SK-N-SH treated with all-trans-retinoic acid at 6 μM for 48 hours (cell line): ENCODE measurements around the gene RNU5D-1.

Source experiments
- ARNTL ChIP-seq: fragments of 450-650 bp; formaldehyde crosslinking; IDR thresholded peaks from 2 replicates; pipeline ENCODE4 v1.5.0; 2020; ENCODE audit warnings: low read depth, mild to moderate bottlenecking, moderate library complexity, borderline replicate concordance
- CSDC2 ChIP-seq: fragments of 250-450 bp; sonication (Bioruptor Pico); IDR thresholded peaks from 2 replicates; pipeline ENCODE4 v1.5.0; 2020; ENCODE audit warnings: mild to moderate bottlenecking, moderate library complexity
- ESRRG ChIP-seq: fragments of 250-450 bp; sonication (Bioruptor Pico); IDR thresholded peaks from 2 replicates; pipeline ENCODE4 v1.6.1; 2021; ENCODE audit warnings: mild to moderate bottlenecking
- ISL1 ChIP-seq: fragments of 250-450 bp; sonication (Bioruptor Pico); IDR thresholded peaks from 2 replicates; pipeline ENCODE4 v2.1.2; 2022; ENCODE audit warnings: mild to moderate bottlenecking, moderate library complexity
- TCF4 ChIP-seq: fragments of 250-450 bp; sonication (Bioruptor Pico); IDR thresholded peaks from 2 replicates; pipeline ENCODE4 v1.8.0; 2021; ENCODE audit warnings: mild to moderate bottlenecking, moderate library complexity, borderline replicate concordance
- ZC3H10 ChIP-seq: fragments of 250-450 bp; sonication (Bioruptor Pico); IDR thresholded peaks from 2 replicates; pipeline ENCODE4 v1.5.1; 2021; ENCODE audit warnings: mild to moderate bottlenecking, moderate library complexity
- ZFP3 ChIP-seq: fragments of 250-450 bp; sonication (Bioruptor Pico); IDR thresholded peaks from 2 replicates; pipeline ENCODE4 v1.5.0; 2020; ENCODE audit warnings: mild to moderate bottlenecking, moderate library complexity
- ZNF565 ChIP-seq: fragments of 450-650 bp; formaldehyde crosslinking; conservative IDR thresholded peaks from 2 replicates; pipeline ENCODE4 v1.5.0; 2020; ENCODE audit warnings: low read depth, mild to moderate bottlenecking, moderate library complexity
- ZNF8 ChIP-seq: fragments of 450-650 bp; formaldehyde crosslinking; IDR thresholded peaks from 2 replicates; pipeline ENCODE4 v1.5.0; 2020; ENCODE audit warnings: mild to moderate bottlenecking, moderate library complexity
- TF ChIP-seq, protein P1 (sequence below): fragments of 250-450 bp; sonication (Bioruptor Pico); IDR thresholded peaks from 2 replicates; pipeline ENCODE4 v1.5.1; 2020; ENCODE audit warnings: low read depth, mild to moderate bottlenecking, moderate library complexity
- TF ChIP-seq, protein P2 (sequence below): fragments of 250-450 bp; sonication (Bioruptor Pico); IDR thresholded peaks from 2 replicates; pipeline ENCODE4 v1.8.0; 2020; ENCODE audit warnings: mild to moderate bottlenecking, moderate library complexity, borderline replicate concordance

DNA sequence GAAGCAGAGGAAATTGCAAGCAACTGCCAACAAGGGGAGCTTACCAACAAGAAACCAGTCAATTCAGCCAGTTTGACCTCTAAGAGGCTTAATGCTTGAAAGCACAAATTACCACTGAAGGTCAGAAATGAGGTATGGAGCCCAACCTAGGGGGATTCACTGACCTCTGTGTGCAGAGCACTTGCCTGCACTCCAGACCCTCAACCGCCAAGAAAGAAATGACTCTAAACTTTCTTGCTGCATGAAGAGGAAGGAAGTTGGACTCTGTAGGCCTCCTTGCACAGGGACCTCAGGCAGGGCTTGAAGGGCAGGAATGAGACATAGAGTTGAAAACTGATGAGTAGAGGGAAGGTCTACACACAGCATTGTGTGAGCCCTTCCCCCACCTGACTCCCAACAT lies 46.4 kb downstream of the RNU5D-1 start:
- TF ChIP-seq ESRRG (no peak), CSDC2 (no peak), ZC3H10 (CRISPR knock-in tag) (no peak), ISL1 (CRISPR knock-in tag) (no peak), ZFP3 (CRISPR knock-in tag) (no peak), TCF4 (CRISPR knock-in tag) (no peak), ZNF8 (CRISPR knock-in tag) (no peak), ZNF565 (no peak), ARNTL (CRISPR knock-in tag) (no peak)
- TF ChIP-seq, protein P1, sequence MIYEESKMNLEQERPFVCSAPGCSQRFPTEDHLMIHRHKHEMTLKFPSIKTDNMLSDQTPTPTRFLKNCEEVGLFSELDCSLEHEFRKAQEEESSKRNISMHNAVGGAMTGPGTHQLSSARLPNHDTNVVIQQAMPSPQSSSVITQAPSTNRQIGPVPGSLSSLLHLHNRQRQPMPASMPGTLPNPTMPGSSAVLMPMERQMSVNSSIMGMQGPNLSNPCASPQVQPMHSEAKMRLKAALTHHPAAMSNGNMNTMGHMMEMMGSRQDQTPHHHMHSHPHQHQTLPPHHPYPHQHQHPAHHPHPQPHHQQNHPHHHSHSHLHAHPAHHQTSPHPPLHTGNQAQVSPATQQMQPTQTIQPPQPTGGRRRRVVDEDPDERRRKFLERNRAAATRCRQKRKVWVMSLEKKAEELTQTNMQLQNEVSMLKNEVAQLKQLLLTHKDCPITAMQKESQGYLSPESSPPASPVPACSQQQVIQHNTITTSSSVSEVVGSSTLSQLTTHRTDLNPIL (CRISPR knock-in tag), result no peak
- TF ChIP-seq, protein P2, sequence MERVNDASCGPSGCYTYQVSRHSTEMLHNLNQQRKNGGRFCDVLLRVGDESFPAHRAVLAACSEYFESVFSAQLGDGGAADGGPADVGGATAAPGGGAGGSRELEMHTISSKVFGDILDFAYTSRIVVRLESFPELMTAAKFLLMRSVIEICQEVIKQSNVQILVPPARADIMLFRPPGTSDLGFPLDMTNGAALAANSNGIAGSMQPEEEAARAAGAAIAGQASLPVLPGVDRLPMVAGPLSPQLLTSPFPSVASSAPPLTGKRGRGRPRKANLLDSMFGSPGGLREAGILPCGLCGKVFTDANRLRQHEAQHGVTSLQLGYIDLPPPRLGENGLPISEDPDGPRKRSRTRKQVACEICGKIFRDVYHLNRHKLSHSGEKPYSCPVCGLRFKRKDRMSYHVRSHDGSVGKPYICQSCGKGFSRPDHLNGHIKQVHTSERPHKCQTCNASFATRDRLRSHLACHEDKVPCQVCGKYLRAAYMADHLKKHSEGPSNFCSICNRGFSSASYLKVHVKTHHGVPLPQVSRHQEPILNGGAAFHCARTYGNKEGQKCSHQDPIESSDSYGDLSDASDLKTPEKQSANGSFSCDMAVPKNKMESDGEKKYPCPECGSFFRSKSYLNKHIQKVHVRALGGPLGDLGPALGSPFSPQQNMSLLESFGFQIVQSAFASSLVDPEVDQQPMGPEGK, result no peak
